H1 (cell line): Measurements from ENCODE around the gene FCMR. TPM values are rescaled to one million over a fixed set of nuclear protein-coding genes. Genes with fewer than 3 reads are reported as not detected.

Source experiments
- CTCF ChIA-PET: fragments of 300-600 bp; sonication (Branson Sonifier 250); formaldehyde crosslinking; loops from one replicate; lab custom pipeline; 2021; ENCODE audit not compliant: partially characterized antibody; lab: Charles Lee
- POLR2A ChIA-PET: fragments of 300-600 bp; sonication (Branson Sonifier 250); formaldehyde crosslinking; loops from one replicate; lab custom pipeline; 2021; ENCODE audit warnings: inconsistent platforms; ENCODE audit not compliant: partially characterized antibody; lab: Charles Lee
- DNase-seq, 2 experiments: peaks; one replicate each; pipeline versions ENCODE4 v3.0.0 to v3.0.0-alpha.2; 2010 to 2022; ENCODE audit warnings: low spot score in 2 of 2, low read depth in 1 of 2, mixed read lengths in 1 of 2
- FAIRE-seq: peaks from 2 replicates; lab custom pipeline; 2011; peaks lifted over from hg19 to GRCh38; lab: Jason Lieb, UNC
- H2AFZ ChIP-seq: 2 replicates; pipeline ENCODE4 v1.8.1; 2012; ENCODE audit warnings: low read length, inconsistent platforms
- H2AK5ac ChIP-seq: 2 replicates; pipeline ENCODE4 v1.6.1; 2013; ENCODE audit warnings: low read depth, low read length
- H2BK120ac ChIP-seq: replicated peaks from 2 replicates; pipeline ENCODE3; 2013; ENCODE audit warnings: low read depth, low read length, inconsistent platforms
- H2BK12ac ChIP-seq: 2 replicates; pipeline ENCODE4 v1.6.1; 2013; ENCODE audit warnings: low read depth, low read length
- H2BK15ac ChIP-seq: 2 replicates; pipeline ENCODE4 v1.6.1; 2013; ENCODE audit warnings: low read length
- H2BK20ac ChIP-seq: 2 replicates; pipeline ENCODE4 v1.6.1; 2013; ENCODE audit warnings: low read length
- H2BK5ac ChIP-seq: 2 replicates; pipeline ENCODE4 v1.6.1; 2013; ENCODE audit warnings: low read depth, low read length
- H3K14ac ChIP-seq: 2 replicates; pipeline ENCODE4 v1.6.1; 2013; ENCODE audit warnings: inconsistent platforms; ENCODE audit not compliant: insufficient read length
- H3K18ac ChIP-seq: 2 replicates; pipeline ENCODE4 v1.6.1; 2013; ENCODE audit warnings: low read length; ENCODE audit errors: extremely low read depth
- H3K23ac ChIP-seq: 2 replicates; pipeline ENCODE4 v1.6.1; 2013; ENCODE audit warnings: inconsistent platforms; ENCODE audit not compliant: insufficient read length
- H3K23me2 ChIP-seq: 2 replicates; pipeline ENCODE4 v1.6.1; 2013; ENCODE audit warnings: low read depth, low read length
- H3K27ac ChIP-seq: 2 replicates; pipeline ENCODE4 v1.6.1; 2011; ENCODE audit warnings: low read depth, low read length, inconsistent platforms
- H3K27me3 ChIP-seq, 4 experiments: replicated peaks in 1 of 4; 1 replicate in 1 of 4; 2 replicates in 3 of 4; pipeline versions ENCODE4 v1.6.1 to v1.8.1; 2011 to 2013; ENCODE audit warnings: low read length in 3 of 4, mild to moderate bottlenecking in 3 of 4, inconsistent platforms in 2 of 4, mixed read lengths in 2 of 4, moderate library complexity in 1 of 4; ENCODE audit not compliant: control insufficient read depth in 3 of 4, insufficient read depth in 3 of 4; ENCODE audit errors: extremely low read depth in 1 of 4
- H3K36me3 ChIP-seq, 4 experiments: 2 replicates each; pipeline versions ENCODE4 v1.6.1 to v1.8.1; 2011 to 2013; ENCODE audit warnings: mild to moderate bottlenecking in 4 of 4, low read length in 3 of 4, moderate library complexity in 2 of 4, control low read depth in 1 of 4, inconsistent platforms in 1 of 4; ENCODE audit not compliant: insufficient read depth in 4 of 4, control insufficient read depth in 2 of 4
- H3K4ac ChIP-seq: replicated peaks from 2 replicates; pipeline ENCODE3; 2013; ENCODE audit warnings: low read length, low read depth, mixed read lengths, inconsistent platforms; ENCODE audit not compliant: insufficient read length
- H3K4me1 ChIP-seq, 4 experiments: replicated peaks in 1 of 4; 1 replicate in 1 of 4; 2 replicates in 3 of 4; pipeline versions ENCODE4 v1.6.1 to v1.8.1; 2011 to 2013; ENCODE audit warnings: low read length in 3 of 4, inconsistent platforms in 2 of 4, mixed read lengths in 1 of 4; ENCODE audit not compliant: insufficient read depth in 4 of 4, control insufficient read depth in 3 of 4
- H3K4me2 ChIP-seq, 2 experiments: 2 replicates each; pipeline versions ENCODE4 v1.6.1 to v1.8.1; 2011 to 2013; ENCODE audit warnings: low read depth in 2 of 2, low read length in 2 of 2, control low read depth in 1 of 2, inconsistent platforms in 1 of 2, mild to moderate bottlenecking in 1 of 2; ENCODE audit not compliant: insufficient read depth in 1 of 2
- H3K4me3 ChIP-seq, 4 experiments: fragments of 200-600, 300-600 bp in 1 of 4; sonication (generic), shearing (Covaris generic), sonication (Bioruptor Twin) in 1 of 4; 2 replicates each; pipeline versions ENCODE4 v1.5.1 to v1.8.1; 2011 to 2016; ENCODE audit warnings: low read length in 4 of 4, low read depth in 3 of 4, control low read depth in 2 of 4, inconsistent platforms in 2 of 4, mild to moderate bottlenecking in 2 of 4, mixed read lengths in 1 of 4, moderate library complexity in 1 of 4; ENCODE audit not compliant: insufficient read depth in 2 of 4; ENCODE audit errors: extremely low read depth in 1 of 4
- H3K56ac ChIP-seq: replicated peaks from 2 replicates; pipeline ENCODE3; 2013; ENCODE audit warnings: low read depth, mild to moderate bottlenecking, mixed read lengths, low read length, inconsistent platforms; ENCODE audit not compliant: insufficient read length
- H3K79me1 ChIP-seq: 2 replicates; pipeline ENCODE4 v1.6.1; 2013; ENCODE audit warnings: low read depth, low read length, control low read depth
- H3K79me2 ChIP-seq, 2 experiments: 2 replicates each; pipeline versions ENCODE4 v1.6.1 to v1.8.1; 2012 to 2013; ENCODE audit warnings: low read length in 2 of 2, mild to moderate bottlenecking in 2 of 2, inconsistent platforms in 1 of 2; ENCODE audit not compliant: insufficient read depth in 2 of 2, control insufficient read depth in 1 of 2
- H3K9ac ChIP-seq, 4 experiments: replicated peaks in 1 of 4; 1 replicate in 1 of 4; 2 replicates in 3 of 4; pipeline versions ENCODE4 v1.6.1 to v1.8.1; 2011 to 2013; ENCODE audit warnings: low read depth in 3 of 4, low read length in 3 of 4, control low read depth in 2 of 4, mild to moderate bottlenecking in 2 of 4, moderate library complexity in 2 of 4, inconsistent platforms in 1 of 4; ENCODE audit errors: extremely low read depth in 1 of 4
- H3K9me3 ChIP-seq, 2 experiments: 2 replicates each; pipeline versions ENCODE4 v1.6.1 to v1.8.1; 2012 to 2013; ENCODE audit warnings: mild to moderate bottlenecking in 2 of 2, moderate library complexity in 2 of 2, control low read depth in 1 of 2, inconsistent platforms in 1 of 2, low read depth in 1 of 2, low read length in 1 of 2, mixed read lengths in 1 of 2; ENCODE audit not compliant: insufficient read depth in 2 of 2
- H4K20me1 ChIP-seq, 2 experiments: replicated peaks in 1 of 2; 2 replicates each; pipeline versions ENCODE3 to v1.8.1; 2011 to 2013; ENCODE audit warnings: inconsistent platforms in 2 of 2, low read length in 2 of 2, mild to moderate bottlenecking in 1 of 2; ENCODE audit not compliant: insufficient read depth in 2 of 2, control insufficient read depth in 1 of 2
- H4K5ac ChIP-seq: 2 replicates; pipeline ENCODE4 v1.6.1; 2013; ENCODE audit warnings: low read length, low read depth, mixed read lengths, inconsistent platforms; ENCODE audit not compliant: insufficient read length
- H4K8ac ChIP-seq: 2 replicates; pipeline ENCODE4 v1.8.0; 2013; ENCODE audit warnings: mild to moderate bottlenecking, moderate library complexity, low read length, inconsistent platforms; ENCODE audit not compliant: insufficient read depth; ENCODE audit errors: extremely low read depth
- H4K91ac ChIP-seq: replicated peaks from 2 replicates; pipeline ENCODE3; 2013; ENCODE audit warnings: low read length, mixed read lengths, inconsistent platforms; ENCODE audit not compliant: insufficient read length
- ASH2L ChIP-seq: fragments of 200-600, 300-600 bp; sonication (generic); IDR thresholded peaks from one replicate; pipeline ENCODE4 v1.7.1; 2017; ENCODE audit warnings: low read length
- MAX ChIP-seq: IDR thresholded peaks from 2 replicates; pipeline ENCODE4 v1.6.1; 2012; ENCODE audit warnings: inconsistent platforms
- WGBS, 2 experiments: shearing (Covaris generic) in 1 of 2; methylation state at CpG; one replicate each; pipeline versions ENCODE4 v1.1.6 to v1.1.7; 2013 to 2015; ENCODE audit warnings: low lambda C conversion rate in 2 of 2, mixed read lengths in 2 of 2, inconsistent platforms in 1 of 2, low coverage in 1 of 2, missing lambda C conversion rate in 1 of 2; ENCODE audit not compliant: insufficient replicate concordance in 2 of 2, insufficient coverage in 1 of 2, insufficient read length in 1 of 2; ENCODE audit errors: extremely low coverage in 1 of 2, missing lambda C conversion rate in 1 of 2; 5-methylcytosine and 5-hydroxymethylcytosine counted together
- polyA plus RNA-seq, 7 experiments: library from polyadenylated mRNA; depleted of rRNA in 3 of 7; stranded (reverse) in 5 of 7; unstranded in 2 of 7; fragments of >200 nt in 5 of 7; fragments of 200-250 nt in 2 of 7; gene quantifications; 1 replicate in 5 of 7; 2 replicates in 1 of 7; 4 replicates in 1 of 7; pipeline versions ENCODE4 v1.2.1 to v1.2.3, GENCODE V29; 2011 to 2013; ENCODE audit warnings: missing spikeins in 2 of 7, mixed read lengths in 2 of 7
- total RNA-seq: library from RNA; stranded (reverse); fragmentation: NEBNext Ultra II Directional; extraction: Animal tissue kit (Norgen Biotek cat#: 25700); gene quantifications from 2 replicates; pipeline ENCODE4 v1.2.1, GENCODE V29; 2021

Gene FCMR
- total and polyA plus RNA-seq, 2 of the 8 experiments (the other 6 are each of a cell fraction or from before 2014, with no cell fraction given), result 0.53 TPM; not detected in 1

GRCh38 chr1:206955476-206956451 is 34.0 kb upstream of the FCMR start:
- 84% methylated on average over 11 of the region's 11 CpGs; no CpG with 5 or more reads in 1 of the 2 experiments for WGBS, 2 experiments
- H3K79me1 ChIP-seq, result no peaks in the 10 kb centered on the region
- no peaks in the 10 kb centered on the region for H3K79me2 ChIP-seq
- H2BK5ac ChIP-seq, result no peak overlapping the region
- no peak overlapping the region for H2BK20ac ChIP-seq
- H4K91ac ChIP-seq, result no peak overlapping the region
- peak overlapping the region; percentile 15; the same call in 1 of the 2 replicates for H4K8ac ChIP-seq
- 0 out of 2 replicates have a peak, but pooled peaks have one; percentile 8 for TF ChIP-seq MAX
- no peak for TF ChIP-seq ASH2L
- no peak overlapping the region for H3K14ac ChIP-seq
- H3K18ac ChIP-seq, result no peak overlapping the region
- no peaks in the 10 kb centered on the region for H3K9me3 ChIP-seq
- H2BK120ac ChIP-seq, result no peak overlapping the region
- no peak overlapping the region for H2BK15ac ChIP-seq
- no peak overlapping the region for H3K56ac ChIP-seq
- no peak for FAIRE-seq
- no peaks in the 10 kb centered on the region for H3K23me2 ChIP-seq
- H4K5ac ChIP-seq, result no peak overlapping the region
- H2AK5ac ChIP-seq, result no peak overlapping the region
- H3K27ac ChIP-seq, result no peak overlapping the region
- H3K4ac ChIP-seq, result no peak overlapping the region
- H4K20me1 ChIP-seq, result no peaks in the 10 kb centered on the region
- DNase-seq, result no peak
- peak overlapping the region; percentile 51; the same call in 1 of the 2 replicates for H2AFZ ChIP-seq
- H3K4me2 ChIP-seq, result no peak overlapping the region
- no peak overlapping the region for H3K23ac ChIP-seq
- H2BK12ac ChIP-seq, result no peak overlapping the region
- no peaks in the 10 kb centered on the region for H3K4me1 ChIP-seq
- no peak overlapping the region for H3K4me3 ChIP-seq
- no peak overlapping the region for H3K9ac ChIP-seq
- POLR2A ChIA-PET, result no interaction called here
- H3K36me3 ChIP-seq, result no peaks in the 10 kb centered on the region
- CTCF ChIA-PET, result interaction anchor here (0.8 to 9.3 kb wide), 8 partner anchors 22 to 291 kb away, joined by 3 to 77 read pairs (median 3); partner anchors contain the start of gene IL20
- H3K27me3 ChIP-seq, result peaks cover 0 to 3% (median 0%) of the 10 kb centered on the region in 4 experiments; a peak in 1 of 7 replicates
